MM.1S (cell line): ENCODE data around the gene CCR2.

ENCODE experiments used
- CTCF ChIP-seq: fragments of 300-600 bp; sonication (generic); IDR thresholded peaks from 2 replicates; pipeline ENCODE4 v1.5.1; 2016; ENCODE audit warnings: antibody characterized with exemption, low read length, mixed read lengths
- EZH2 ChIP-seq: fragments of 300-600 bp; sonication (generic); optimal IDR thresholded peaks from 2 replicates; pipeline ENCODE3; 2017; ENCODE audit warnings: low read depth, mild to moderate bottlenecking, antibody characterized with exemption, low read length, mixed read lengths
- EZH2phosphoT487 ChIP-seq: fragments of 300-600 bp; sonication (generic); IDR thresholded peaks from 2 replicates; pipeline ENCODE4 v1.6.1; 2018; ENCODE audit warnings: antibody characterized with exemption, low read length

- TF ChIP-seq CTCF (no peak), EZH2 (no peak), EZH2phosphoT487 (no peak)
These were observed 42.0 kb downstream of the CCR2 start for GRCh38 chr3:46395766-46396530.
